NCI-H2171 treated with DMSO at 0.1 percent for 48 hours (cell line): Measurements from ENCODE around the gene CMTM4.
"Not testable (repeated sequence)": the region's sequence is repeated elsewhere in the genome, so short reads cannot be mapped to it uniquely, and the experiment has no call there.

Source experiments
- DNase-seq: peaks from one replicate; lab custom pipeline; 2025; lab: John Stamatoyannopoulos, UW

The CMTM4 gene

DNA sequence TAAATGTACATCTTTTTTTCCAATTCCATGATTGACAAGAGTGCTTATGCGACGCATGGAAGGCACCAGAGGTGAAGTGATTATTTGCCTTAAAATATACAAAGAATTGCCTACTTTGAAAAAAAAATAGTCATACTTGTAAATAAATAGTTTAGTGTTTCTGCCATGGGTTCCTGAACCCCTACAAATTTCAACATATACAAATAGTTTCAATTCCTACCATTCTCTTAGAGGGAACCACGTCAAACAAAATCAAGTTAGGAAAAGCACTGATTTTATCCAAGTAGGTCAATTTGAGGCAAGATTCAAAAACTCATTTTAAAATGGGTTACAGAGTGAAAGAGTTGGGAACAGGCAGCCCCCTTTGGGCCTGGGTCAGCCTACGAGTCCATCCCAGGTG, 80.4 kb downstream of the CMTM4 start:
- no peak for DNase-seq

DNA sequence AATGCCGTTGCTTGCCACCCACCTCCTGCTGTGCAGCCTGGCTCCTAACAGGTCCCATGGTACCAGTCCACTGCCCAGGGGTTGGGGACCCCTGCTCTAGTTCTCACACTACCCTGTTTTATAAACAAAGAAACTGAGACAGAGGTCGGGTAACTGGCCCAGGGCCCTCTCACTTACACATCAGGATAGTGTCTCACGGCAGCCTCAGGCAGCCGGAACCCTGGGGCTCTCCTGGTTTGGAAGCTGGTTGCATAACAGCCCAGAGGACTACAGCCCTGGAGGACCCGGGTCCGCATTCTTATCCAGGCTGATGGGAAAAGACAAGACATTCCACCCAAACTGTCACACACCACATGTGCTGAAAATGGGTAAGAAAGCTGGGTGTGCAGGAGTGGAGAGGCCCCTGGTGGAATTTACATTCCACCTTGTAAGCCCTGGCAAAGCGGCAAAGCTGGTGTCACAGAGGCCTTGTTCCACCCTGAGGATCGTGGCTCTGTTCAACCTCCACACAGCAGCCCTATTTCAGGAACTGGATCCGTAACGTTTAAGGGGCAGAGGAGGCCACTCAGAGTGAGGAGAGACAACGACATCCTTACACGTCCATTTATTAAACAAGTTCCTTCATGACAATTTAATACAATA, 82.3 kb downstream of the CMTM4 start:
- DNase-seq = no peak

DNA sequence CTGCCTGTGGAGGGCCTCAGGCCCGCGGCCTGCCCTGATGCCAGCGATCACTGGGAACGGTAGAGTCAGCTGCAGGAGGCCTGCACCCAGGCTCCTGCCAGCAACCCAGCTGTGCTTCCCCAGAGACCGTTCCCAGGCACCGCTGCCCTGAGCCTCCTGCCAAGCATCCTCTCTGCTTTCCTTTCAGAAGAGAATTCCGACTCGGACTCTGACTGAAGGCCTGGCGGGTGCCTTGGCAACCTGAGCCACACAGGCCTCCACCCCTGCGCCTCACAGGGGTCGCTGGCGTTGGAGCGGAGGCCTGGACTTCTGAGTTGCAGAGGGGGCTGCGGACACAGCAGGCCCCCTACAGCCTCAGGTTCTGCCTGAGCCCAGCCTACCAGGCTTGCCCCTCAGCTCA, 84.1 kb downstream of the CMTM4 start:
- no peak for DNase-seq

DNA sequence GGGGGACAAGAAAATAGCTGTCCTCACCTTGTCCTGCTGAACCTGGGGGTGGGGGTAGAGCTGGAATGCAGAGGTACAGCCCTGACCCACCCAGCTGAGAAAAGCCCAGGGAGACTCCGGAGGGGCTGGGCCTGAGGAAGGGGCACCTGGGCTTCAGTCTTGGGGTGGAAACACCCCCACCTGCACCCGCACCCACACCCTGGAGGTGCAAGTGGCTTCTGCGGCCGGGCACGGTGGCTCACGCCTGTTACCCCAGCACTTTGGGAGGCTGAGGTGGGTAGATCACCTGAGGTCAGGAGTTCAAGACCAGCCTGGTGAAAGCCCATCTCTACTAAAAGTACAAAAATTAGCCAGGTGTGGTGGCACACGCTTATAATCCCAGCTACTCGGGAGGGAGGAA, 84.6 kb downstream of the CMTM4 start:
- DNase-seq = not testable (repeated sequence)

DNA sequence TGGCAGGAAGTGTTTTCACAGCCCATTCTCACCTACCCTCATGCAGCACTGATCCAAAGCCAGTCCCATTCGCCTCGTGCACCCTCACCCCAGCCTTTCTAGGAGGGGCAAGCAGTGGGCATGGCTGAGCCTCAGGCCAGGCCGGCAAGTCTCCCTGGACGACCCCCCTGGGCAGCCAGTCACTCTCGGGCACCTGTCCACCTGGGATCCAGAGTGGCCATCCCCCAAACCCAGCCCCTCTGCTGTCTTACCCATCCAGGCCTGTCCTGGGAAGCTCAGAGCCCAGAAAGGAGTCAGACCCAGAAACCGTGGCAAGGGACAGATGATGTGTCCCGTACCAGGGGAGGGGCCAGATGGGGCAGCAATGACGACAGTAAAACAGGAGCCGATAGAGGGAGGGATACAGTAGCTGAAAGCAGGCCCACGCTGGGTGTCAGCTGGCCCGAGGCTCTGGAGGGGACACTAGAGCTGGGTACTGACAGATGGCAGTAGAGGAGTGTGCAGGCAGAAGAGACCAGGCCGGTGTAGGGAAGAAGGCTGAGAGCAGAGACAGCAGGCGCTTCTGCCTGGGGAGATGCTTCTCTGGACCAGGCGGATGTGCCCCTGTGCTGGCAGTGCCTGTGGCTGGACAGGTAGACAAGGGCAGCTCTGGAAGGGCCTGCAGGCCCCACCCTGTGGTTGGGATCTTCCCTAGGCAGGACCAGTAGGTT, 86.3 kb downstream of the CMTM4 start:
- peak; percentile 93 for DNase-seq

DNA sequence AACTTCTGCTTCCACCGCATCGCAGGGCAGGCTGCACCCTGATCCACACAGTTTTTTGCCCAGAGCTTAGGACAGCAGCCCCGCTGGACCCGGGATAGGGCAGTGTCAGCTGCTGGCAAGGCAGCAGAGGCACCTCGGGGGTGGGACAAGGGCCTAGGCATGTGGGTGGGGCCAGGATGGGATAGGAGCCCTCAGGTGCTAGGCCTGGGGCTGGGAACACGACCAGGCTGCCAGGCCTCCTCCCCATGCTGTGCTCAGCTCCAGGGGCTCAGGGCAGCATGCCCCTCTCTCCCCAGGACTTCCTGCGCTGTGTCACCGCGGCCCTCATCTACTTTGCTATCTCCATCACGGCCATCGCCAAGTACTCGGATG, 87.4 kb downstream of the CMTM4 start:
- no peak for DNase-seq

DNA sequence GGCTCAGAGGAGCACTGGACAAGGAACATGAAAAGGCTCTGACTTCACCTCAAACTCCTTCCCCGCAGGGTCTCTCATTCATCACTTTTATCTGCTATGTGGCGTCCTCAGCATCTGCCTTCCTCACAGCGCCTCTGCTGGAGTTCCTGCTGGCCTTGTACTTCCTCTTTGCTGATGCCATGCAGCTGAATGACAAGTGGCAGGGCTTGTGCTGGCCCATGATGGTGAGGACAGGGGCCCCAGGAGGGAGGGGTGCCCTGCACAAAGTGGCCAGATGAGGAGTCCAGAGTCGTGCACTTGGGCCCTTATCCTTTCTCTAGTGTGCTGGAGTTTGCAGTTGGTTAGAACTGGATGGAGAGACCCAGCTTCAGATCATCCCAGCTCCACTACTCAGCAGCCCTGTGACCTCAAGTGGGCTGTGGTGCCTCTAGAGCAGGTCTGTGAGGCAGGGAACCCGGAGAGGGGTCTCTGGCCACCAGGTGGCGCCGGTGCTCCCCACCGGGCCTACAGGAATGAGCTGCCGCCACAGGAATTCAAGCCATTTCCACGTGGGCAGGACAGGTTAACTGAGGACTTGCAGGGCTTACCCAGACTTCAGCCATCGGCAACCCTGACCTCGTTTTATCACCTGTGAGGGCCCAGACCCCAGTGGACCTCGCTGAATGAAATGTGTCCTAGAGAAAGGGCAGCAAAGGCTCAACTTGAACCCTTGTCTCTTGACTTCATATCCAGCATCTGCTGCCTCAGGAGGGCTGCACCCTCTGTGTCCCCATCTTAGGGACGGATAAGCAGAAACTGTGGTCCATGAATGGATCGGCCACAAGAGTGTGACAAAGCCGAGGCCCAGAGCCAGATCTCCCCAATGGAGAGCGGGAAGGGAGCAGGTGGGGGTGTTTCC, 88.1 kb downstream of the CMTM4 start:
- DNase-seq = peak; percentile 47

DNA sequence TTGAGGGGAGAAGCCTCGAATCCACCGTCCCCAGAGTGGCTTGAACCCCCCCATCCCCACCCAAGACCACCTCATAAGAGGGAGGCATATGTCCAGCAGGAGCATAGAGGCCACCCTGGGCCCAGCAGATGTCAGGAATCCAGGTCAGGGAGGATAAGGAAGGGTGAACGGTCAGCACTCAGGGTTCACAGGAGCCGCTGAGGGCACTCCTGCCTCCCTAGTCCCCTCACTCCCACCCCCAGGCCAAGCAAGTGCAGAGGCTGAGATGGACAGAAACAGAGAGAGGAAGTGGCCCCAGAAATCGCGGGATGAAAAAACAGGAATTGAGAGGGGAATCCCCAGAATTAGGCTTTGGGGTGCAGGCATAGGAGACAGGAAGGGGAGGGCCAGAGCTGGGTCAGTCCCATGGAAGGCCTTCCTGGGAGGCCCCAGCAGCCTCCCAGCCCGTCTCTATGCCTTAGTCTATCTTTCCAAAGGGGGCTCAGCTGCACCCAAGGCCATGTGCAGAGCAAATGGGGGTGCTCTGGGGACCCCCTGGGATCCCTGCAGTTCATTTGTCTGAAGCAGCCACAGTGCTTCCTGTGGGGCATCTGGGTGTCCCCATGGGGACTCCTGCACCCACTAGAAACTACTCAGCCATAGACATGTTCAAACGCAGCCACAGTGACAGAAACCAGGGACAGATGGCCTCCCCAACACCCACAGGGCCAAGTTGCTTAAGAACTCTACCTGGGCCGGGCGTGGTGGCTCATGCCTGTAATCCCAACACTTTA, 90.4 kb downstream of the CMTM4 start:
- peak; percentile 65 for DNase-seq

DNA sequence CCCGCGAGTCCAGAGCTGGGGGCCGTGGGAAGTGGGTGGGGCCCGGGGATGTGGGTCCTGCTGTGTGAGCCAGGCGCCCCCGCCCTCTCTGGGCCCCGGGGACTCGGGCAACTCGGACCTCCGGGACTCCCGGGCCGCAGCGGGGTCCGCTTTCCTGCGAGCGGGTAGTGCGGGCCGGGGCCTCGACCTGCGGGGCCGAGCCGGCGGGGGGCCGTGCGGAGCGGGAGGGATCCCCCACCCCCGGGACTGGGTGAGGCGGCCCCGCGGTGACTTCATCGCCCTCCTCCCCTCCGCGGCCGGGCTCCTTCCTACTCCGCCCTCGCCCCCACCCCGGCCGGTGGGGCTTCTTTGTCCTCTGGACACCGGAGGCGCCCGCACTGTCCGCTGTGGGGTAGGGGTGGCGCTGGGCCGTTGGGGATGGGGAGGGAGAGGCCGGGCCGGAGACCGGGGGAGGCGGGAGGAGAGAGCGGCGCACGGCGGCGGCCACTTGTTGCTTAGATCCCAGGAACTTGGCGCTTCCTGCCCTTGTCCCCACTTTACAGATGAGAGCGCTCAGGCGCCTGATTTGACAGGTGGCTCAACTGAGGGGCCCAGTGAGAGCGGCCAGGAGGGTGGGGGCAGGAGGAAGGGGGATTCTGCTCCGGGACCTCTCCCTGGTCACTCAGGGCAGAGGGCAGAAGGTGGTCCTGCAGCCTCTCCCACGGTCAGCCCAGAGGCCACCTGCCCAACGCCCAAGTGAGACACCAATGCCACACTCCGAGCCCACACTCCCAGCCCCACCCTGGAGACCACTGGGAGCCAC, 91.2 kb downstream of the CMTM4 start:
- DNase-seq = no peak

DNA sequence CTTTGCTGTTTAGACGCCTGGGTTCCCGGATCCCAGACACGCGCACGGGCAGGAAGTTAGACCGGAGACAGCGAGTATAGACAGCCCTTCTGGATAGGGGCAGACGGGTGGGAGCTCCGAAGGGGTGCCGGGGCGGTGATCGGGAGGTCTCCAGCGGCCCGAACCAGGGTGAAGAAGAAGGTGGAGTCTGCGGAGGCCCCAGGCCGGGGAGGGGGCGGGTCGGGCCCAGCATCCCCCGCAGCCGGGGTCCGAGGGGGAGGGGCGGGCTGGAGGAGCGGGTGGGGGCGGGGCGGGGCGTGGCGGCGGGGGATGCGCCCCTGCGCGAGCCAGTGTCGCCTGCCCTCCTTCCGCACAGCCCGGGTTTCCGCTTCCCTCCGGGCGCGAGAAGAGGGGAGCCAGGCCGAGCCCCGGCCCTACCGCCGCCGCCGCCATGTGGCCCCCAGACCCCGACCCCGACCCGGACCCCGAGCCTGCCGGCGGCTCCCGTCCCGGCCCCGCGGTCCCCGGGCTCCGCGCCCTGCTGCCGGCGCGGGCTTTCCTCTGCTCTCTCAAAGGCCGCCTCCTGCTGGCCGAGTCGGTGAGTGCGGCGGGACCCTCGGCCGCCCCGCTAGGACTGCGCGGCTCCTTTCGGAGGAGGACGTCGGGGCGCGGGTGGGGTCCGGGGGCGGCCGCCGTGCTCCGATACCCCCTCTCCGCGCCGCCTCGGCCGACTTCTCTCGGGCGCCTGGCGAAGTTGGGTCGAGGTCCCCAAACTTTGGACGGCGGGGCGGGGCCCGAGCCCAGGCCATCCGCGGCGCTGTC, 92.0 kb downstream of the CMTM4 start, which contains the start of gene CMTM3:
CMTM3 (plus strand) TSS at position 329 of the 801 bp plus-strand sequence; CDS start at position 431, 102 bp downstream.
- DNase-seq = peak; percentile 63

DNA sequence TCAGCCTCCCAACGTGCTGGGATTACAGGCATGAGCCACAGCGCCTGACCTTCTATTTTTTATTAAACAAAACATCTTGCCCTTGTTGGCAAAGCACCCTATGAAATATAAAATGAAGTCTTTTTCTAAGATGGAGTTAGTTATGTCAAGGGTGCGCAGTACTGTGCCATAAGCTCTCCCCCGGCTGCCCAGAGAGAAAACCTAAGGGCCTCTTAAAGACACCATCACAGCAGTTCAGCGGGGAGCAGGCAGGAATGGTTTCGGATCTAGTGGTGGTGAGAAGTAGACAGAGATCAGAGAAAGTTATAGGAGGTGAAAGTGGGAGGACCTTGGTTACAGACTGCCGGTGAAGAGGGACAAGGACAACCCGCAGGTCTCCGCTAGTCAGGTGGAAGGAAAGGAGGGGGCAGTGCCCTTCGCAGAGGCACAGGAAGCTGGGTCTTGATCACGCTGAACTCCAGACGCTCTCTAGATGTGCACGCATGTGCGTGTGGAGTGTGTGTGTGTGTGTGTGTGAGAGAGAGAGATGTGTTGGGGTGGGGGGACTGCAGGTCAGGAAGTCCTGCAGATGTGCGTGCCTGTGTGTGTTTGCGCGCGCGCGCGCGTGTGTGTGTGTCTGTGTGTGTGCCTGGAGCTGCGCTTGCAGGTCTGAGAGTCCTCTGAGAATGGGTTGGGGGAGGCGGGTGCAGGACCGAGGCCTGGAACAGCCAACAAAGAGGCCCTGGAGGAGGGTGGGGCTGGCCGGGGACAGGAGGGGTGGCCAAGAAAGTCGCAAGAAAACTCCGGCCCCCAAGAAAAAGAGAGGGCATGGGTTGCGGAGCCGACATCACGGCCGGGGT, 92.8 kb downstream of the CMTM4 start:
- peak; percentile 63 for DNase-seq

DNA sequence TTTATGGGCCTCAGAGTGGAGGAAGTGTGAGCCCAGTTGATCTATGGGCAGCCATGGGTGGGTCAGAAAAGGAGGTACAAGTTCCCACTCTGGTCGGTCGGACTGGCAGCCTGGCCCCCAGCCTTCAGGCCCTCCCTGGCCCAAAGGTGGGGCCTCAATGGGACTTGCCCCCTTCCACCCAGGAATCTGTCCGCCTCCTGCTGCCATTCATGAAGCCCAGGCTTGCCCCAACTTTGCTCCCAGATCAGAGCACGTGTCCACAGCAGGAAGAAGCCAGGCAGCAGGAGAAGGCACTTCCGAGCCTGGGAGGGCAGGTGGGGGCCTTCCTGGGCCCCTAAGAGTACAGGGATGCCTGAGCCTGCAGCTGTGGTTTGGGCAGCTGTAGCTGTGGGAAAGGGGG, 95.1 kb downstream of the CMTM4 start:
- DNase-seq = no peak

DNA sequence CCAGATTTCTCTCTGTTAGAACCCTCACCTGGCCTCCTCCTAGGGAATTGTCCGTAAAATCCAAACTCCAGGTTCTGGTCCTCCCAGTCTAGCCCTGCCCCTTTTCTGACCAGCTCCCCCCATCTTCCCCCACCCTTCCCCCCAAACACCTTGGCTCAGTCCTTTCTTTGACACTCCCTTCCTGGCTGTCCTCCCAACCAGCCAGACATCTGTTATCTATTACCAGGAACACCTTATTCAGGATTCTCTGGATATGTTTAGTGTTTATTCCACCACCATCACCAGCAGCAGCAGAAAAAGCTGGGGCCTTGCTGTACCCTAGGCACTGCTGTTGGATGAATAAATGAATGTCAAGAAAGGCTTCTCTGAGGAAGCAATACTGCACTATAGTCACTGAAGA, 96.1 kb downstream of the CMTM4 start:
- no peak for DNase-seq

DNA sequence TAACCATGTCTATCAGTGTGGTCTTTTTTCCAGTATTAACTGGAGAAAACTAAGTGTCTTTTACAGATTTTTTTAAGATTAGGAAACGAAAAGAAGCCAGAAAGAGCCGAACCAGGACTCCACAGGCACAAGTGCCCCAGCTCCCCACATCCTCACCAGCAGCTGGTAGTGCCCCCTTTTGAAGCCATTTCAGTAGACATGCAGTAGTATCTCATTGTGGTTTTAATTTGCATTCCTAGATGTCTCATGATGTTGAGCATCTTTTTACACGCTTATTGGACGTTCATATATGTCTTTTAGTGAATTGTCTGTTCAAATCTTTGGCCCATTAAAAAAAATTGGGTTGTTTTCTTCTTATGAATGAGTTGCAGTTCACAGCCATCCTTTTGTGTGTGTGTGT, 96.8 kb downstream of the CMTM4 start:
- no peak for DNase-seq

DNA sequence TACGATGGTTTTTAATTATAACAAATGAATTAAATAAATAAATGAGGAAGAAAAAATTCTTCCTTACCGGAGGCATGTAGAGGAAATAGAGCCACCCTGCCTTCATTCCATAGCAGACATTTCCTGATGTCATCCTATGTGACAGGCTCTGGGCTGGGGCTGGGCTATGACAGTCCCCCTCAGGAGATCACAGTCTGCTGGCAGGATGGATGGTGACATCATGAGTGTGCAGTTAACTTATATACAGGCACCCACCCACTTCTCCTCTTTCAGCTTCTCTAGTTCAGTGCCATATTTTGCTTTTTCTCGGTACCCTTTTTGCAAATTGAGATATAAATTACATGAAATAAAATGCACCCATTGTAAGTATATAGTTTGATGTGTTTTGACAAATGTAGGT, 98.4 kb downstream of the CMTM4 start:
- no peak for DNase-seq

DNA sequence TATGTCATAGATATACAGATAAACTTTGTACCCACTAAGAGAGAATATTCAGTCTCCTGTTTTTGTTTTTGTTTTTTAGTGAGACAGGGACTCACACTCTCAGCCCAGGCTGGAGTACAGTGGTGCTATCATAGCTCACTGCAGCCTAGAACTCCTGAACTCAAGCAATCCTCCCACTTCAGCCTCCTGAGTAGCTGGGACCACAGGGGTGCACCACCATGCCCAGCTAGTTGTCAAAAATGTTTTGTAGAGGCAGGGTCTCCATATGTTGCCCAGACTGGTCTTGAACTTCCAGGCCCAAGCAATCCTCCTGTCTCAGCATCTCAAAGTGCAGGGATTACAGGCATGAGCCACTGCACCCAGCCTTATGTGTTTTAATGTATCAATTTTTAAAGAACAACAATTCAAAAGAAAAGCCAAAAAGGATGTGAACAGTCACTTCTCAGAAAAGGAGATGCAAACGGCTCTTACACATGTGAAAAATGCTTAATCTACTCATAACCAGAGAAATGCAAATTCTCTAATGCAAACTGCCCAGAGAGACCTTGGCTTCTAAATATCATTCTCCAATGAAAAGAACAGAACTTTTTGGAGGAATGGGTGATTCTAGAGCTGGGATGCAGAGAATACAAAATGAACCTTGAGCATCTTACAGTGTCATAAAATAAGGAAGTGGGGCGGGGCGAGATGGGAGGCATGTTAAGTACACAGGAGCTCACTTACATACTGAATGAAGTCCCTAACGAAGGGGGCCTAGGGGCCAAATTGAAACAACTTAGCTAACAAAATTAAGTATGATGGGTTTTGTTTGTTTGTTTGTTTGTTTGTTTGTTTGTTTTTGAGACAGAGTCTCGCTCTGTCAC, 99.3 kb downstream of the CMTM4 start:
- no peak for DNase-seq

DNA sequence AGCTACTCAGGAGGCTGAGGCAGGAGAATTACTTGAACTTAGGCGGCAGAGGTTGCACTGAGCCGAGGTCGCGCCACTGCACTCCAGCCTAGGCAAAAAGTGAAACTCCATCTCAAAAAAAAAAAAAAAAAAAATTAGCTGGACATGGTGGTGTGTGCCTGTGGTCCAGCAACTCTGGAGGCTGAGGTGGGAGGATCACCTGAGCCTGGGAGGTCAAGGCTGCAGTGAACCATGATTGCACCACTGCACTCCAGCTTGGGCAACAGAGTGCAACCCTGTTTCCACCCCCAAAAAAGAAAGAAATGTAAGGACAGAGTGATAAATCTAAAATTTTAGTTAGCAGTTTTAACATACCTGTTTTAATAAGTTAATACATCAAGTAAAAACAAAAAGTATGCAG, 100.0 kb downstream of the CMTM4 start:
- not testable (repeated sequence) for DNase-seq

DNA sequence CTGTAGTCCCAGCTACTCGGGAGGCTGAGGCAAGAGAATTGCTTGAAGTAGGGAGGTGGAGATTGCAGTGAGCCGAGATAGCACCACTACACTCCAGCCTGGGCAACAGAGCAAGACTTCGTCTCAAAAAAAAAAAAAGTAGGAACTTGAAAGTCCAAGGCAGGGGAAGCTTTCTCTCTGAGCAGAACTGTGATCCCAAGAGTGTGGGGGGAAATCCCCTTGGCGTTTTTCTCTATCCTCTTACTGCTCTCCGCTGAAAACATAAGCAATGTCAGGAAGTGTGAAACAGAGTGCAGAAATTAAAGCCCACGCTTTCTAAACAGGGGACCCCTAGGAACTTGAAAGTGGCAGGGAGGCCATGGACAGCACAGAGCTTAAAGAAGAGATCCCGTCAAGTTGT, 101.8 kb downstream of the CMTM4 start:
- no peak for DNase-seq
